Measurements from ENCODE around the gene ACTL7B. TPM values are rescaled to one million over a fixed set of nuclear protein-coding genes. Genes with fewer than 3 reads are reported as not detected.

ACTL7B gene
- polyA plus RNA-seq, 1 donor from 2014 or later: not detected

DNA sequence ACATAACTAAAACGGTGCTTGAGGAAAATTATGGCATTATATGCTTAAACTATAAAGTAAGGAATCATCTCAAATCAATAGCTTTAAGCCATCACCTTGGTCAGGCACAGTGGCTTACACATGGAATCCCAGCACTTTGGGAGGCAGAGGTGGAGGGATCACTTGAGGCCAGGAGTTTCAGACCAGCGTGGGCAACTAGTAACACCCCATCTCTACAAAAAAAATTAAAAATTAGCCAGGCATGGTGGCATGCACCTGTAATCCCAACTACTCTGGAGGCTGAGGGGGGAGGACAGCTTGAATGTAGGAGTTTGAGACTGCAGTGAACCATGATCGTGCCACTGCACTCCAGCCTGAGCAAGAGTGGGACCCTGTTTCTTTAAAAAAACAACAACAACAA lies 28.9 kb upstream of the ACTL7B start (continued):
- TF ChIP-seq, protein P1, sequence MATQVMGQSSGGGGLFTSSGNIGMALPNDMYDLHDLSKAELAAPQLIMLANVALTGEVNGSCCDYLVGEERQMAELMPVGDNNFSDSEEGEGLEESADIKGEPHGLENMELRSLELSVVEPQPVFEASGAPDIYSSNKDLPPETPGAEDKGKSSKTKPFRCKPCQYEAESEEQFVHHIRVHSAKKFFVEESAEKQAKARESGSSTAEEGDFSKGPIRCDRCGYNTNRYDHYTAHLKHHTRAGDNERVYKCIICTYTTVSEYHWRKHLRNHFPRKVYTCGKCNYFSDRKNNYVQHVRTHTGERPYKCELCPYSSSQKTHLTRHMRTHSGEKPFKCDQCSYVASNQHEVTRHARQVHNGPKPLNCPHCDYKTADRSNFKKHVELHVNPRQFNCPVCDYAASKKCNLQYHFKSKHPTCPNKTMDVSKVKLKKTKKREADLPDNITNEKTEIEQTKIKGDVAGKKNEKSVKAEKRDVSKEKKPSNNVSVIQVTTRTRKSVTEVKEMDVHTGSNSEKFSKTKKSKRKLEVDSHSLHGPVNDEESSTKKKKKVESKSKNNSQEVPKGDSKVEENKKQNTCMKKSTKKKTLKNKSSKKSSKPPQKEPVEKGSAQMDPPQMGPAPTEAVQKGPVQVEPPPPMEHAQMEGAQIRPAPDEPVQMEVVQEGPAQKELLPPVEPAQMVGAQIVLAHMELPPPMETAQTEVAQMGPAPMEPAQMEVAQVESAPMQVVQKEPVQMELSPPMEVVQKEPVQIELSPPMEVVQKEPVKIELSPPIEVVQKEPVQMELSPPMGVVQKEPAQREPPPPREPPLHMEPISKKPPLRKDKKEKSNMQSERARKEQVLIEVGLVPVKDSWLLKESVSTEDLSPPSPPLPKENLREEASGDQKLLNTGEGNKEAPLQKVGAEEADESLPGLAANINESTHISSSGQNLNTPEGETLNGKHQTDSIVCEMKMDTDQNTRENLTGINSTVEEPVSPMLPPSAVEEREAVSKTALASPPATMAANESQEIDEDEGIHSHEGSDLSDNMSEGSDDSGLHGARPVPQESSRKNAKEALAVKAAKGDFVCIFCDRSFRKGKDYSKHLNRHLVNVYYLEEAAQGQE (IDR thresholded peaks at IDR 0.05; ENCODE audit: borderline replicate concordance): no peak
- no peak for TF ChIP-seq POLR2AphosphoS5 (IDR thresholded peaks at IDR 0.05)
- no peak for TF ChIP-seq RAD21 (conservative IDR thresholded peaks at IDR 0.05)

DNA sequence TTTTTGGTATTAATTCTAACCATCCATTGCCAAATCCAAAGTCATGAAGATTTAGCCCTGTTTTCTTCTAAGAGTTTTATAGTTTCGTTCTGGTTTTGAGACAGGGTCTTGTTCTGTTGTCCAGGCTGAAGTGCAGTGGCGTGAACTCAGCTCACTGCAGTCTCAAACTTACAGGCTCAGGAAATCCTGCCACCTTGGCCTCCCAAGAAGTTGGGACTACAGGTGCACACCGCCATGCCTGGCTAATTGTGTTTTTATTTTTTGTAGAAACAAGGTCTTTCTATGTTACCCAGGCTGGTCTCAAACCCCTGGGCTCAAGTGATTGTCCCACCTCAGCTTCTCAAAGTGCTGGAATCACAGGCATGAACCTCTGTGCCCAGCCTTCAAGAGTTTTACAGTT lies 27.3 kb upstream of the ACTL7B start:
- H3K27me3 ChIP-seq (ENCODE audit: insufficient read depth, low read depth, low read length): no peaks in the 10 kb centered on the region
- H3K9ac ChIP-seq (ENCODE audit: low read length): no peak overlapping the region
- no peak overlapping the region for H3K4me2 ChIP-seq (ENCODE audit: low read length)
- no peaks in the 10 kb centered on the region for H3K9me2 ChIP-seq (ENCODE audit: insufficient read depth, low read length)
- no peaks in the 10 kb centered on the region for H3K9me3 ChIP-seq (ENCODE audit: low read length)
- TF ChIP-seq POLR2AphosphoS5 (IDR thresholded peaks at IDR 0.05) (no peak), SMC3 (conservative IDR thresholded peaks at IDR 0.05; ENCODE audit: poor library complexity) (no peak), TAF1 (IDR thresholded peaks at IDR 0.05; ENCODE audit: low read depth) (no peak), EP300 (conservative IDR thresholded peaks at IDR 0.05; ENCODE audit: poor library complexity, severe bottlenecking) (no peak), RAD21 (conservative IDR thresholded peaks at IDR 0.05) (no peak), MXI1 (conservative IDR thresholded peaks at IDR 0.05; ENCODE audit: poor library complexity, severe bottlenecking) (no peak), EZH2 (IDR thresholded peaks at IDR 0.05; ENCODE audit: borderline replicate concordance, insufficient read depth, low read length, poor library complexity, severe bottlenecking) (no peak)
- TF ChIP-seq, protein P2, sequence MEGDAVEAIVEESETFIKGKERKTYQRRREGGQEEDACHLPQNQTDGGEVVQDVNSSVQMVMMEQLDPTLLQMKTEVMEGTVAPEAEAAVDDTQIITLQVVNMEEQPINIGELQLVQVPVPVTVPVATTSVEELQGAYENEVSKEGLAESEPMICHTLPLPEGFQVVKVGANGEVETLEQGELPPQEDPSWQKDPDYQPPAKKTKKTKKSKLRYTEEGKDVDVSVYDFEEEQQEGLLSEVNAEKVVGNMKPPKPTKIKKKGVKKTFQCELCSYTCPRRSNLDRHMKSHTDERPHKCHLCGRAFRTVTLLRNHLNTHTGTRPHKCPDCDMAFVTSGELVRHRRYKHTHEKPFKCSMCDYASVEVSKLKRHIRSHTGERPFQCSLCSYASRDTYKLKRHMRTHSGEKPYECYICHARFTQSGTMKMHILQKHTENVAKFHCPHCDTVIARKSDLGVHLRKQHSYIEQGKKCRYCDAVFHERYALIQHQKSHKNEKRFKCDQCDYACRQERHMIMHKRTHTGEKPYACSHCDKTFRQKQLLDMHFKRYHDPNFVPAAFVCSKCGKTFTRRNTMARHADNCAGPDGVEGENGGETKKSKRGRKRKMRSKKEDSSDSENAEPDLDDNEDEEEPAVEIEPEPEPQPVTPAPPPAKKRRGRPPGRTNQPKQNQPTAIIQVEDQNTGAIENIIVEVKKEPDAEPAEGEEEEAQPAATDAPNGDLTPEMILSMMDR (IDR thresholded peaks at IDR 0.05; ENCODE audit: poor library complexity, severe bottlenecking): no peak
- TF ChIP-seq, protein P1 (IDR thresholded peaks at IDR 0.05; ENCODE audit: borderline replicate concordance): no peak
- H3K27ac ChIP-seq (ENCODE audit: low read length): no peak overlapping the region
- H3F3A ChIP-seq (ENCODE audit: insufficient read depth, low read length, poor library complexity, severe bottlenecking): no peaks in the 10 kb centered on the region
- no peak overlapping the region for H2AFZ ChIP-seq (ENCODE audit: low read depth, low read length)
- H4K20me1 ChIP-seq (ENCODE audit: insufficient read depth): no peaks in the 10 kb centered on the region
- no peaks in the 10 kb centered on the region for H3K79me2 ChIP-seq (replicated peaks; ENCODE audit: insufficient read depth, low read length)
- peaks cover 32% of the 10 kb centered on the region for H3K36me3 ChIP-seq (ENCODE audit: insufficient read depth, low read length)
- H3K4me3 ChIP-seq (ENCODE audit: low read length): no peak overlapping the region
